ENCODE results near the gene KCNK10.

KCNK10 gene

GRCh38 chr14:88321692-88322503, 1.2 kb downstream of the KCNK10 start:
- DNase-seq: peak; percentile 35

GRCh38 chr14:88318406-88318805, 4.7 kb downstream of the KCNK10 start:
- DNase-seq: no peak

- DNase-seq: no peak
Measured at GRCh38 chr14:88316521-88316920, 6.5 kb downstream of the KCNK10 start.

GRCh38 chr14:88312257-88312656, 10.8 kb downstream of the KCNK10 start:
- DNase-seq: no peak

- no peak for DNase-seq
Measured at GRCh38 chr14:88311780-88312179, 11.3 kb downstream of the KCNK10 start.

- no peak for DNase-seq
Measured at GRCh38 chr14:88310449-88310848, 12.6 kb downstream of the KCNK10 start.

- no peak for DNase-seq
Measured at GRCh38 chr14:88310021-88310420, 13.0 kb downstream of the KCNK10 start.

- no peak for DNase-seq
Measured at GRCh38 chr14:88305528-88306322, 17.3 kb downstream of the KCNK10 start.

- DNase-seq: no peak
Measured at GRCh38 chr14:88303041-88303440, 20.0 kb downstream of the KCNK10 start.

- no peak for DNase-seq
Measured at GRCh38 chr14:88301381-88301780, 21.7 kb downstream of the KCNK10 start.

- DNase-seq: no peak
Measured at GRCh38 chr14:88300817-88301216, 22.3 kb downstream of the KCNK10 start.

- DNase-seq: no peak
Measured at GRCh38 chr14:88299865-88300530, 23.1 kb downstream of the KCNK10 start.

- DNase-seq: no peak
Measured at GRCh38 chr14:88297306-88297705, 25.8 kb downstream of the KCNK10 start.

GRCh38 chr14:88296351-88296750, 26.7 kb downstream of the KCNK10 start:
- no peak for DNase-seq

GRCh38 chr14:88289996-88290395, 33.1 kb downstream of the KCNK10 start:
- DNase-seq: no peak

- DNase-seq: no peak
Measured at GRCh38 chr14:88289234-88289633, 33.8 kb downstream of the KCNK10 start.

GRCh38 chr14:88286309-88286708, 36.8 kb downstream of the KCNK10 start:
- DNase-seq: no peak

GRCh38 chr14:88281447-88281846, 41.6 kb downstream of the KCNK10 start:
- DNase-seq: no peak

GRCh38 chr14:88276923-88277596, 46.0 kb downstream of the KCNK10 start:
- no peak for DNase-seq

GRCh38 chr14:88272390-88273269, 50.4 kb downstream of the KCNK10 start:
- DNase-seq: no peak

- no peak for DNase-seq
Measured at GRCh38 chr14:88271205-88271604, 51.9 kb downstream of the KCNK10 start.

- DNase-seq: no peak
Measured at GRCh38 chr14:88270776-88271175, 52.3 kb downstream of the KCNK10 start.
